K562 (cell line): ENCODE results near the gene RALGPS1. TPM values are rescaled to one million over a fixed set of nuclear protein-coding genes. Genes with fewer than 3 reads are reported as not detected.

Experiments used
- ATAC-seq: fragments of 200-7000 bp; cut with Tn5 transposase; 3 replicates; pipeline ENCODE4 v1.9.1; 2020; ENCODE audit warnings: moderate library complexity
- BruUV-seq: library from RNA; stranded (reverse); fragments of 400-500 nt; replicated peaks from 2 replicates; lab custom pipeline; 2021; lab: Mats Ljungman, UMichigan
- CTCF ChIA-PET: fragments of 300-600 bp; formaldehyde crosslinking; extraction: SDS; loops from one replicate; lab custom pipeline; 2021; ENCODE audit warnings: low intra/inter-chr PET ratio; lab: Yijun Ruan, JAX
- POLR2A ChIA-PET: fragments of 300-600, 350-650 bp; sonication (Branson Sonifier 250); formaldehyde crosslinking; extraction: SDS; loops from one replicate; lab custom pipeline; 2021; ENCODE audit warnings: antibody characterized with exemption, inconsistent platforms; lab: Yijun Ruan, JAX
- DNase-seq, 4 experiments: peaks; one replicate each; pipeline versions ENCODE4 v3.0.0 to v3.0.0-alpha.2; 2011 to 2018; ENCODE audit warnings: low spot score in 3 of 4, mixed read lengths in 3 of 4; ENCODE audit errors: extremely low read depth in 1 of 4
- FAIRE-seq: peaks from 2 replicates; lab custom pipeline; 2011; peaks lifted over from hg19 to GRCh38; lab: Jason Lieb, UNC
- H2AFZ ChIP-seq: 2 replicates; pipeline ENCODE4 v1.6.0; 2011; ENCODE audit warnings: low read depth, low read length, control low read depth, inconsistent platforms
- H3K27ac ChIP-seq: fragments of 200-600 bp; 3 replicates; pipeline ENCODE4 v1.8.0; 2011; ENCODE audit warnings: low read depth, mild to moderate bottlenecking, control low read depth, inconsistent platforms, low read length, moderate library complexity, mixed read lengths; ENCODE audit errors: extremely low read depth
- H3K27me3 ChIP-seq, 2 experiments: fragments of 300-600 bp in 1 of 2; 2 replicates in 1 of 2; 3 replicates in 1 of 2; pipeline versions ENCODE4 v1.6.0 to v1.8.0; 2011; ENCODE audit warnings: inconsistent platforms in 2 of 2, low read length in 2 of 2, mild to moderate bottlenecking in 1 of 2, mixed read lengths in 1 of 2, moderate library complexity in 1 of 2; ENCODE audit not compliant: control insufficient read depth in 2 of 2, insufficient read depth in 2 of 2
- H3K36me3 ChIP-seq: fragments of 300-600 bp; 3 replicates; pipeline ENCODE4 v1.8.0; 2011; ENCODE audit warnings: mild to moderate bottlenecking, low read length, inconsistent platforms; ENCODE audit not compliant: control insufficient read depth, insufficient read depth
- H3K4me1 ChIP-seq, 2 experiments: fragments of 200-600 bp in 1 of 2; replicated peaks in 1 of 2; 2 replicates in 1 of 2; 3 replicates in 1 of 2; pipeline versions ENCODE4 v1.5.1 to v1.8.0; 2011; ENCODE audit warnings: inconsistent platforms in 2 of 2, low read length in 2 of 2, mild to moderate bottlenecking in 1 of 2, mixed read lengths in 1 of 2, moderate library complexity in 1 of 2; ENCODE audit not compliant: control insufficient read depth in 2 of 2, insufficient read depth in 2 of 2
- H3K4me2 ChIP-seq: 2 replicates; pipeline ENCODE4 v1.6.1; 2011; ENCODE audit warnings: low read length, control low read depth, inconsistent platforms, mixed read lengths; ENCODE audit not compliant: insufficient read depth
- H3K4me3 ChIP-seq: fragments of 200-600 bp; sonication (generic), shearing (Covaris generic); 2 replicates; pipeline ENCODE4 v1.5.1; 2016; ENCODE audit warnings: control low read depth, inconsistent platforms
- H3K79me2 ChIP-seq: fragments of 200-600 bp; 3 replicates; pipeline ENCODE4 v1.8.0; 2011; ENCODE audit warnings: low read length, inconsistent platforms; ENCODE audit not compliant: control insufficient read depth, insufficient read depth
- H3K9ac ChIP-seq, 2 experiments: 2 replicates each; pipeline versions ENCODE4 v1.6.0 to v1.6.1; 2011; ENCODE audit warnings: low read depth in 2 of 2, low read length in 2 of 2, control low read depth in 1 of 2, inconsistent platforms in 1 of 2, mild to moderate bottlenecking in 1 of 2, mixed read lengths in 1 of 2; ENCODE audit not compliant: insufficient read depth in 1 of 2
- H3K9me1 ChIP-seq: one replicate; pipeline ENCODE4 v1.6.0; 2011; ENCODE audit warnings: inconsistent platforms, mild to moderate bottlenecking, low read length, moderate library complexity; ENCODE audit not compliant: control insufficient read depth, insufficient read depth
- H3K9me3 ChIP-seq: replicated peaks from 2 replicates; pipeline ENCODE4 v1.5.1; 2011; ENCODE audit warnings: low read depth, low read length, inconsistent platforms; ENCODE audit not compliant: control insufficient read depth, insufficient read depth
- H4K20me1 ChIP-seq: replicated peaks from 2 replicates; pipeline ENCODE4 v1.6.1; 2011; ENCODE audit warnings: low read length, inconsistent platforms, mixed read lengths; ENCODE audit not compliant: control insufficient read depth, insufficient read depth
- AFF4 ChIP-seq: sonication (generic); formaldehyde crosslinking; IDR thresholded peaks from 2 replicates; pipeline ENCODE4 v1.8.0; 2023; ENCODE audit warnings: mild to moderate bottlenecking, missing genetic modification reagents
- C11orf30 ChIP-seq: fragments of 450-650 bp; IDR thresholded peaks from 2 replicates; pipeline ENCODE4 v1.6.1; 2016; ENCODE audit warnings: low read depth, mild to moderate bottlenecking
- CBFA2T3 ChIP-seq: fragments of 450-650 bp; IDR thresholded peaks from 2 replicates; pipeline ENCODE4 v1.6.1; 2017
- SNAPC5 ChIP-seq: fragments of 250-450 bp; sonication (Bioruptor Pico); IDR thresholded peaks from 2 replicates; pipeline ENCODE4 v1.8.0; 2021; ENCODE audit warnings: moderate library complexity, mild to moderate bottlenecking, inconsistent platforms
- TBP ChIP-seq: optimal IDR thresholded peaks from 2 replicates; pipeline ENCODE3; 2011; ENCODE audit warnings: low read depth, low read length, improper control_type of control experiment
- ZNF316 ChIP-seq: fragments of 450-650 bp; IDR thresholded peaks from 2 replicates; pipeline ENCODE4 v1.6.1; 2016
- ZNF780A ChIP-seq: fragments of 250-450 bp; sonication (Bioruptor Pico); IDR thresholded peaks from 2 replicates; pipeline ENCODE4 v1.5.0; 2021; ENCODE audit warnings: mild to moderate bottlenecking
- WGBS: fragments of 100-300 bp; shearing (Covaris generic); methylation state at CpG from one replicate; pipeline ENCODE4 v1.1.6; 2016; ENCODE audit warnings: low coverage, mixed read lengths; ENCODE audit not compliant: insufficient coverage; ENCODE audit errors: missing lambda C conversion rate; 5-methylcytosine and 5-hydroxymethylcytosine counted together
- in situ Hi-C: fragments of 300-500 bp; cut with MboI; formaldehyde crosslinking; loops from 4 replicates; pipeline ENCODE4 v1.15.0; 2018; ENCODE audit warnings: inconsistent platforms, mixed read lengths
- intact Hi-C: fragments of 100-400 bp; cut with micrococcal nuclease; formaldehyde crosslinking; loops from 2 replicates; pipeline ENCODE4 v1.14.2; 2022
- polyA plus RNA-seq, 8 experiments: library from polyadenylated mRNA; depleted of rRNA in 4 of 8; stranded (reverse) in 5 of 8; unstranded in 3 of 8; fragments of >200 nt; fragmentation: Nextera tagmentation in 2 of 8; fragmentation: Illumina TruSeq in 1 of 8; extraction: Ambion mirVana in 2 of 8; extraction: Trizol in 1 of 8; gene quantifications; 2 replicates each; pipeline versions ENCODE4 v1.2.1 to v1.2.3, GENCODE V29; 2011 to 2014; ENCODE audit warnings: inconsistent platforms in 1 of 8, missing spikeins in 1 of 8
- total RNA-seq, 7 experiments: library from RNA; depleted of rRNA in 6 of 7; stranded (reverse); fragments of >200 nt in 6 of 7; fragmentation: Illumina TruSeq in 2 of 7; extraction: Trizol in 2 of 7; gene quantifications; 2 replicates each; pipeline versions ENCODE4 v1.2.1 to v1.2.3, GENCODE V29; 2011 to 2021; ENCODE audit warnings: low replicate concordance in 1 of 7

RALGPS1 gene
- total and polyA plus RNA-seq, 9 of the 15 experiments (the other 6 are each of a cell fraction or from before 2014, with no cell fraction given), result 0.04 to 2.6 (median 1.5) TPM

GRCh38 chr9:127253446-127253845 lies 338.9 kb downstream of the RALGPS1 start:
- Histone ChIP-seq H3K36me3 (no peaks in the 10 kb centered on the region), H3K27me3 (peaks cover 10 to 19% of the 10 kb centered on the region in 2 experiments; a peak in 4 of 5 replicates), H3K9me1 (no peaks in the 10 kb centered on the region), H3K79me2 (no peaks in the 10 kb centered on the region), H3K9ac (no peak overlapping the region), H3K9me3 (no peaks in the 10 kb centered on the region), H3K4me2 (no peak overlapping the region), H2AFZ (no peak overlapping the region), H3K4me1 (no peaks in the 10 kb centered on the region), H3K4me3 (no peak overlapping the region), H4K20me1 (no peaks in the 10 kb centered on the region; the same call in 1 of the 2 replicates), H3K27ac (no peak overlapping the region)
- no peak for ATAC-seq
- CTCF ChIA-PET, result no interaction called here
- no peak for FAIRE-seq
- BruUV-seq, result no TSS peak
- intact Hi-C loops (no loop called here), in situ Hi-C loops (no loop called here)
- POLR2A ChIA-PET, result no interaction called here
- 0% methylated on average over 2 of the region's 2 CpGs for WGBS
- DNase-seq, result no peak
- TF ChIP-seq CBFA2T3, result 0 out of 2 replicates have a peak, but pooled peaks have one; percentile 5
- TF ChIP-seq SNAPC5 (CRISPR knock-in tag), result no peak
- TF ChIP-seq ZNF780A (CRISPR knock-in tag), result no peak

GRCh38 chr9:127255692-127256091 lies 341.1 kb downstream of the RALGPS1 start:
- BruUV-seq, result no TSS peak

More at GRCh38 chr9:127255692-127256091, 341.1 kb downstream of the RALGPS1 start:
- in situ Hi-C loops, result no loop called here
- H3K9me1 ChIP-seq, result no peaks in the 10 kb centered on the region
- DNase-seq, result no peak
- H4K20me1 ChIP-seq, result peaks cover 3% of the 10 kb centered on the region; the same call in 1 of the 2 replicates
- H3K9ac ChIP-seq, result no peak overlapping the region
- TF ChIP-seq TBP (no peak), C11orf30 (peak; percentile 14; the same call in 1 of the 2 replicates), AFF4 (no peak), ZNF316 (peak; percentile 38; the same call in 1 of the 2 replicates)
- TF ChIP-seq, all 486 proteins: peak for 2
- Histone ChIP-seq H3K4me3 (no peak overlapping the region), H2AFZ (no peak overlapping the region), H3K36me3 (no peaks in the 10 kb centered on the region), H3K27me3 (peaks cover 7 to 16% of the 10 kb centered on the region in 2 experiments; a peak in 4 of 5 replicates), H3K27ac (no peak overlapping the region), H3K4me2 (no peak overlapping the region), H3K4me1 (peaks cover 0 to 7% of the 10 kb centered on the region in 2 experiments; a peak in 2 of 5 replicates), H3K79me2 (no peaks in the 10 kb centered on the region), H3K9me3 (no peaks in the 10 kb centered on the region)
- ChIA-PET POLR2A (interaction anchor here (0.6 to 1.2 kb wide), 3 partner anchors 9 to 149 kb away, joined by 3 to 4 read pairs (median 4); no protein-coding TSS in a partner anchor), CTCF (no interaction called here)
- FAIRE-seq (no peak), ATAC-seq (no peak)
- intact Hi-C loops, result no loop called here
